Erythroblast (primary cell): ENCODE results near the gene TNFRSF14.

Source experiments
- GATA1 ChIP-seq: IDR thresholded peaks from 2 replicates; pipeline ENCODE4 v1.6.1; 2011; ENCODE audit warnings: low read depth, mild to moderate bottlenecking, control low read depth, low read length, moderate library complexity
- POLR2A ChIP-seq: IDR thresholded peaks from 2 replicates; pipeline ENCODE4 v1.6.1; 2011; ENCODE audit warnings: mild to moderate bottlenecking, low read length

DNA sequence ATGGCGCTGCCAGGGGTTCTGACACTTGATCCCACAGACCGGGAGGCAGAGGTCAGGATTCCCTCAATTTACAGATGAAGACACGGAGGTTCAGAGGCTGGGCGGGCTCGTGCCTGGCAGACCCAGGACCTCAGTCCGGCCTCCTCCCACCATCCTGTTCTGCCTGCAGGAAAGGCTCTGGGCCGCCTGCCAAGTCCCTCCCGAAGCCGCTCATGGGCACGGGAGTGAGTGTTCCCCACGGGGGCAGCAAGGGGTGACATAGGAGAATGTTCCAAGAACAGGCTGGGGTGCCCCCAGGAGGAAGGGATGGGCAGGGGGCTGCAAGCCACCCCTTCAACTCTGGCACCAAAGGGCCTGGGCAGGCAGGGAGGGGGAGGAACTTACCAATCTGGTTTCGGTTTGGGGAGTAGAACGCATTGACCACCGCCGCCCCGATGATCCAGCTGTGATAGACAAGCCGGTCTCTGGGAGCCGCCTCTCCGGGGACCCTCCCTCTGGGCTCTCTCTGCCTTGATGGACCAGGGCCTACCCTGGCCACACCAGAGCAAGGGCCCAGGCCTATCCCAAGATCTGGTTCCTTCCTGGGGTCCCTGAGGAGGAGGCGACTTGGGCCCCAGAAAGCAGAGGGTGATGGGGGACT is 38.0 kb downstream of the TNFRSF14 start:
- TF ChIP-seq POLR2A, result no peak
- TF ChIP-seq GATA1, result no peak
